Putamen (tissue), 1 donor: ENCODE measurements around the gene SMIM35.
A peak's percentile ranks its signal among the peaks of the same experiment; 100 is the strongest.
"Not testable (repeated sequence)": the region's sequence is repeated elsewhere in the genome, so short reads cannot be mapped to it uniquely, and the experiment has no call there.

Experiments
- DNase-seq: peaks from one replicate; pipeline ENCODE4 v3.0.0-alpha.2; 2016; ENCODE audit warnings: low spot score

Gene SMIM35

GRCh38 chr11:118080296-118080695, 6.5 kb downstream of the SMIM35 start:
- DNase-seq, result no peak

GRCh38 chr11:118079491-118079890, 7.3 kb downstream of the SMIM35 start:
- DNase-seq, result no peak

GRCh38 chr11:118078911-118079411, 7.8 kb downstream of the SMIM35 start:
- DNase-seq, result no peak

GRCh38 chr11:118076754-118077281, 9.9 kb downstream of the SMIM35 start, which contains the start of gene TMPRSS4:
Gene TMPRSS4 (plus strand): TSS chr11:118077078. CDS start chr11:118077303, 225 bp downstream.
- no peak for DNase-seq

GRCh38 chr11:118074785-118075184, 12.0 kb downstream of the SMIM35 start:
- no peak for DNase-seq

- DNase-seq, result no peak
Observed at GRCh38 chr11:118074091-118074685, 12.6 kb downstream of the SMIM35 start.

- no peak for DNase-seq
Observed at GRCh38 chr11:118073554-118073953, 13.2 kb downstream of the SMIM35 start.

- peak; percentile 74 for DNase-seq
Observed at GRCh38 chr11:118071416-118072030, 15.2 kb downstream of the SMIM35 start.

GRCh38 chr11:118068945-118069612, 17.7 kb downstream of the SMIM35 start:
- DNase-seq, result peak; percentile 63

- DNase-seq, result no peak
Observed at GRCh38 chr11:118068206-118068944, 18.4 kb downstream of the SMIM35 start.

- DNase-seq, result no peak
Observed at GRCh38 chr11:118067006-118067405, 19.8 kb downstream of the SMIM35 start.

- no peak for DNase-seq
Observed at GRCh38 chr11:118065384-118065783, 21.4 kb downstream of the SMIM35 start.

GRCh38 chr11:118064956-118065355, 21.8 kb downstream of the SMIM35 start:
- DNase-seq, result no peak

GRCh38 chr11:118062631-118063030, 24.1 kb downstream of the SMIM35 start:
- not testable (repeated sequence) for DNase-seq

GRCh38 chr11:118062181-118062580, 24.6 kb downstream of the SMIM35 start:
- not testable (repeated sequence) for DNase-seq

- no peak for DNase-seq
Observed at GRCh38 chr11:118061586-118062125, 25.1 kb downstream of the SMIM35 start.

- no peak for DNase-seq
Observed at GRCh38 chr11:118060869-118061268, 25.9 kb downstream of the SMIM35 start.

- DNase-seq, result peak; percentile 53
Observed at GRCh38 chr11:118060081-118060661, 26.6 kb downstream of the SMIM35 start.

- DNase-seq, result peak; percentile 82
Observed at GRCh38 chr11:118059246-118059940, 27.4 kb downstream of the SMIM35 start.

GRCh38 chr11:118058311-118059245, 28.2 kb downstream of the SMIM35 start:
- DNase-seq, result no peak
